GM19463 (cell line): ENCODE results near the gene LIME1.

Source experiments
- ATAC-seq: cut with Tn5 transposase; IDR thresholded peaks from one replicate; pipeline ENCODE4 v1.9.1; 2021; ENCODE audit warnings: mild to moderate bottlenecking, moderate library complexity; ENCODE audit not compliant: unreplicated experiment

The LIME1 gene, protein sequence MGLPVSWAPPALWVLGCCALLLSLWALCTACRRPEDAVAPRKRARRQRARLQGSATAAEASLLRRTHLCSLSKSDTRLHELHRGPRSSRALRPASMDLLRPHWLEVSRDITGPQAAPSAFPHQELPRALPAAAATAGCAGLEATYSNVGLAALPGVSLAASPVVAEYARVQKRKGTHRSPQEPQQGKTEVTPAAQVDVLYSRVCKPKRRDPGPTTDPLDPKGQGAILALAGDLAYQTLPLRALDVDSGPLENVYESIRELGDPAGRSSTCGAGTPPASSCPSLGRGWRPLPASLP

DNA sequence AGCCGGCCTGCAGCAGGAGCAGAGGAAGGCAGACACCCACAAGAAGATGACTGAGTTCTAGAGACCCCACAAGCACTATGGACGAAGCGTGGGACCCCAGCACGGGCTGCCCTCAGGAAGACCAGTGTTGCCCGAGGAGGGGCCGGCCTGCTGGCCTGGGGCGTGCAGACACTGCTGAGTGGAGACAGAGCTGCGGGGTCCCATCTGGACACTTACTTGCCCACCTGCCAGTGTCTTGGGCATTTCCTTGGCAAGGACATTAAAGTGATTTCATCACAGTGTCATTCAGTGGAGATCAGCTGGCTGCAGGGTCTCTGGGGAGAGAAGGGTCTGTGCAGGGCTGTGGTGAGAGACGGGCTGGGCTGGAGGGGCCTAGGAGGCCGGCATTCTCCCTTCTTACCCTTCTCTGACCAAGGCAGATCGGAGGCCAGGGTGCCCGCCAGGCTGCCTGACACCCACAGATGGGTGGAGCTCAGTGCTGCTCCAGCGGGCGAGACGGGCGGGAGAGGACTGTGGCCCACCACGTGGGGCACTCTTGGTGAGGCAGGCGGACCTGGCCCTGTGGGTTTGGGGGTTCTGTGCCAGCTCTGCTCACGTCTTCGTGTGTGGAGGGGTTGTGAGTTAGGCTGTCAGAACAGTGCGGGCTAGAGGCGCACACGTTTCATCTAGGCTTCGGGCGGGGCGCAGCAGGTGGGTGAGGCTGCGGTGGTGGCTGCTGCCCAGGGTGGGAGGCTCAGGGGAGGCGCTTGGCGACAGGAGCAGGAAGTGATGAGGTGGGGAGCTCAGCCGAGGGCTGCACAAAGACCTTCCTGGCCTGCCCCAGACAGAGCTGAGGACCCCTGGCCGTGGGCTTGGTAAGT, at the start of gene LIME1:
TSS of gene LIME1 (plus strand) at position 806 of the 860 bp plus-strand sequence. CDS start 886 bp downstream, outside the sequence.
- ATAC-seq = peak; percentile 26

DNA sequence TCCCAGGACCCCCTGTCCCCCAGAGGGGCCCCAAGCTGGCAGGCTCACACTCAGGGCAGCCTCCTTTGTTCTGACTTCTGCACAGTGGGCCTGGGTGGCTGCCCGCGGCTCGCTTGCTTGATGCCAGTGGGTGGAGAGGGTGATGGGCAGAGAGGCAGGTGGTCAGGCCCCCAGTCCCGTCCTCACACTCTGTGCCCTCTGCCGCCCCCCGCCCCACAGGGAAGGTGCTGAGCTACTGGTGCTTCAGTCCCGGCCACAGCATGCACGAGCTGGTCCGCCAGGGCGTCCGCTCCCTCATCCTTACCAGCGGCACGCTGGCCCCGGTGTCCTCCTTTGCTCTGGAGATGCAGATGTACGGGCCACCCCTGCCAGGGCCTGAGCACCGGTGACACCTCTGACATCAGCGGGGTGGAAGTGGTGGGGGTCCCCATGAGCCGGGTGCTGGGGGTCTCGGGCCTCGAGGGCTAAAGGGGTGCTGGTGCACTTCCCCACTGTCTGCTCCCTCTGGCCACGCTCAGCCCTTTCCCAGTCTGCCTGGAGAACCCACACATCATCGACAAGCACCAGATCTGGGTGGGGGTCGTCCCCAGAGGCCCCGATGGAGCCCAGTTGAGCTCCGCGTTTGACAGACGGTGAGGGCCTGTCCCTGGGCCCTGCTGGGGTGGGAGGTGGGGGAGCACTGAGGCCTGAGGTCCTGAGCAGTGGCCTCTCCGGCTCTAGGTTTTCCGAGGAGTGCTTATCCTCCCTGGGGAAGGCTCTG, 48.9 kb upstream of the LIME1 start:
- ATAC-seq = no peak

DNA sequence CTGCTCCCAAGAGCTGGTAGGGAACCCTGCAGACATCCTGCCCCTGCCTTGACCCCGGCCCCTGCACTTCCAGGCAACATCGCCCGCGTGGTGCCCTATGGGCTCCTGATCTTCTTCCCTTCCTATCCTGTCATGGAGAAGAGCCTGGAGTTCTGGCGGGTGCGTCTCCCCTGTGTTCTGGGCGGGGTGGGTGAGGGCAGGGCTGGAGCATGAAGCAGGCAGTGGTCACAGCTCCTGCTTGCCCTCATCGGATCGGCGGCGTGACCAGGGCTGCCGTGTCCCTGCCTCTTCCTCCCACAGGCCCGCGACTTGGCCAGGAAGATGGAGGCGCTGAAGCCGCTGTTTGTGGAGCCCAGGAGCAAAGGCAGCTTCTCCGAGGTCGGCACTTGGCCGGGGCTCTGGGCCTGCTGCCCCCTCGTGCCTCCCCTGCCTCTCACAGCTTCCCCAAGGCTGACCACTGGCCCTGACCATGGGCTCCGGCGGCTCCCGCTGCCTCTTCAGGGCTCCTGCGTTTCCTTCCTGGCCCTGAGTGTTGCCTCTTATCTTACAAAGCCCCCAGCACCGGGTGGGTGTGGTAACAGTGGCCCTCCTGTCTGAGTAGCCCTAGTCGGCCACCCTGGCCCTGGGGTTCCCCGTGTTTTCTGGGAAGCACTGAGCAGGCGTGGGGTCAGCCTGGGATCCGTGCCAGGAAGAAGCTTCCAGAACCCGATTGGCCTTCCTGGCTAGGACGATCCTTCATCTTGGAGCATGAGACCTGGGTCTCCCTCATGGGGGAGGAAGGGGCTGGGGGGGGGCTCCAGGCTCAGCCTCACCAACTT, 48.0 kb upstream of the LIME1 start:
- ATAC-seq = no peak

DNA sequence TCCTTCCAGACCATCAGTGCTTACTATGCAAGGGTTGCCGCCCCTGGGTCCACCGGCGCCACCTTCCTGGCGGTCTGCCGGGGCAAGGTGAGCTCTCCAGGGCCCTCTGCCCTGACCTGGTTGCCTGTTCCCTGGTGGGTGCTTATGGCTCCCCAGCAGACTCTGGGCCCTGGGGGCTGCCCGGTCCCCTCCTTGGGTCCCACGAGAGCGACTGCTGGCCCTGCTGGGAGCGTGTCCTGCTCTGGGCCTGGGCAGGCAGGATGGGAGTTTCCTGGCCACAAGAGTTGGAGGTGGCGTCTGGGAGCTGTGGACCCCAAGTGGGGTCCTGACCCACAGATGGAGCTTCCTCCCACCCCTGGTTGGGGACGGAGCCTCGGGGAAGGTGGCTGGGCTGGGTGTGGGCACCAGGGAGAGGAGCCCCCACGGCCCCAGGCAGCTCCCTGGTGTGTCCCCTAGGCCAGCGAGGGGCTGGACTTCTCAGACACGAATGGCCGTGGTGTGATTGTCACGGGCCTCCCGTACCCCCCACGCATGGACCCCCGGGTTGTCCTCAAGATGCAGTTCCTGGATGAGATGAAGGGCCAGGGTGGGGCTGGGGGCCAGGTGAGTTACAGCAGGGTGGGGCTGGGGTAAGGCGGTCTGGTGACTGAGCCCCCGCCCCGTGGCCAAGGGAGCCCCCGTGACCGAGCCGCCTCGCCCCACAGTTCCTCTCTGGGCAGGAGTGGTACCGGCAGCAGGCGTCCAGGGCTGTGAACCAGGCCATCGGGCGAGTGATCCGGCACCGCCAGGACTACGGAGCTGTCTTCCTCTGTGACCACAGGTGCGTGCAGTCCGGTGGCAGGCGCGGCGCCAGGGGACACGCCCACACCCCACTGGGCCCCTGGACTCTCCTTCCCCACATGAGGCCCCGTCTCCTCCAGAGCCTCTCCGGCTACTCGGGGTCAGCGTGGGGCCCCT, 47.1 kb upstream of the LIME1 start:
- no peak for ATAC-seq

DNA sequence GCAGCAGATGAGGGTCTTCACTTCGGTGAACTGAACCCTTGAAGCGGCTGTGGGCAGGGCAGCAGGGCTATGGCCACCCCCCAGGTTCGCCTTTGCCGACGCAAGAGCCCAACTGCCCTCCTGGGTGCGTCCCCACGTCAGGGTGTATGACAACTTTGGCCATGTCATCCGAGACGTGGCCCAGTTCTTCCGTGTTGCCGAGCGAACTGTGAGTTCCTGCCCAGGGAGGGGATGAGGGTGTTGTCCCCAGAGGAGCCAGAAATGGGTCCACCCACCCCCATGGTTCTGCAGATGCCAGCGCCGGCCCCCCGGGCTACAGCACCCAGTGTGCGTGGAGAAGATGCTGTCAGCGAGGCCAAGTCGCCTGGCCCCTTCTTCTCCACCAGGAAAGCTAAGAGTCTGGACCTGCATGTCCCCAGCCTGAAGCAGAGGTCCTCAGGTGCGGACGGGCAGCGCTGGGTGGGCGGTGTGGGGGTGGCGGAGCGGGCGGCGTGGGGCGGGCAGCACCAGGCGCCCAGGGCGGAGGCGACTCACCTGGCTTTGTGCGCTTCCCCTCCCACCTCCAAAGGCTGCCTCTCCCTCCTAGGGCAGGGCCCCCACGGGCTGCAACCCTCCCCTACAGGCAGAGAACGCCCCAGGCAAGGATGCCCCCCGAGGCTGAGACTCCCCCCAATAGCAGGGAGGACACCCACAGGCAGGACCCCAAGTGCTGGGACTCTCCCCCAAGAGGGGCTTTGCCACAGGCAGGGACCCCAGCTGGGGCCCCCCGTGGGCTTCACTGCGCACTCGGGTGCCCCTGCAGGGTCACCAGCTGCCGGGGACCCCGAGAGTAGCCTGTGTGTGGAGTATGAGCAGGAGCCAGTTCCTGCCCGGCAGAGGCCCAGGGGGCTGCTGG, 46.2 kb upstream of the LIME1 start:
- no peak for ATAC-seq

DNA sequence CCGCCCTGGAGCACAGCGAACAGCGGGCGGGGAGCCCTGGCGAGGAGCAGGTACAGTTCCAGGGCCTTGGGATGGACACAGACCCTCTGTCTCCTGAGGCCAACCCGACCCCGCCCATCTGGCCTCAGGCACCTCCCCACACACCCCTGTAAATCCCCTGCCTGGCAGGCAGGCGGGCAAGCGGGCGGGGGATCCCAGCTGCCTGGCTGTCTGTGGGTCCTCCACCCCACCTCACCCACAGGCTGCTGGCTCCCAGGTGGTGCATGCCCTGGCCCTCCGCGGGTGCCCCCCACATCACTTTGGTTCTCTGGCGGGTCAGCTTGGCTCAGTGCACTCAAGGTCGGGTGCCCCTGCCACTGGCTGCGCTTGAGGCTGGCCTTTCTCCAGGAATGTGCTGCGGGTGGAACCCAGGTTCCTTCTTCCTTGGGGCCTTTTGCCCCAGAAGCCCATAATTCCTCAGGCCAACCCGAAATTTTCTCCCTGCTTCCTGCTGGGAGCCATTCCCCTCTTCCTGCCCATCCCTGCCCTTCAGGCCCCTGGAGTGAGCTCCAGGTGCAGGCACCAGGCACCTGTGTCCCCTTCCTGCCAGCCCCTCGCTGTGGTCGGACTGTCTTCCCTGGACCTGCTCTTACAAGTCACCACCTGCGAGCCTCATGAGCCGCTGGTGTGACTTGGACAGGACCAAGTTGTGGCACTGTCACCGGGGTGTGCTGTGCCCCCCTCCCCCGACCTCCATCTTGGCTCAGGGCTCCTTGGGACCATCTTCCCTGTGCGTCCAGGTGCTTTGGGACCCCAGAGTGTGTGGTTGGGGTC, 45.4 kb upstream of the LIME1 start:
- no peak for ATAC-seq

DNA sequence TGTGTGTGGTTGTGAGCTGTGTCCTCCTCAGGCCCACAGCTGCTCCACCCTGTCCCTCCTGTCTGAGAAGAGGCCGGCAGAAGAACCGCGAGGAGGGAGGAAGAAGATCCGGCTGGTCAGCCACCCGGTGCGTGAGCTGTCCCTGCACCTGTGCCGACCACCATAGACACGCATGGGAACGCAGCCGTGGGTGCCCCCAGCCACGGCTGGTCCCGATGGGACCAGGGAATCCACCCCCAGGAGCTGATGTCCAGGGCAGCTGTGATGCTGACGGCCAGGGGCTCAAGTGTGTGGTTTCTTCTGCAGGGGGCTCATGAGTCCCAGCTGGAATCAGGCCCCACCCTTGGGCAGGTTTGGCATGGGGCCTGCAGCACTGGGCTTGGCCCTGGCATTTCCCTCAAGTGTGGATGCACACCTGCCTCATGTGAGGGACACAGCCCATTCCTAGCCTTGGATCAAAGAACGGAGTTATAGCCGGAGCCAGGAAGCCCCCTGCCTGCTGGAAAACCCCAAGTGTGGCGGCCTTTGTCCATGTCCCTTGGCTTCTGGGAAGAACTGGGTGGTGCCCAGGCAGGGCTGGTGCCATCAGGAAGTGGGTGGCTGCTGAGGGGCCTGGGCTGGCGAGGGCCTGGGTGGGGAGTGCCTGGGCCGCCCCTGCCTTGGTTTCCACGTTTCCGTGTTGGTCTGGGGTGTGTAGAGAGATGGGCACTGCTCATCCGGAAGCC, 44.6 kb upstream of the LIME1 start:
- ATAC-seq = no peak

DNA sequence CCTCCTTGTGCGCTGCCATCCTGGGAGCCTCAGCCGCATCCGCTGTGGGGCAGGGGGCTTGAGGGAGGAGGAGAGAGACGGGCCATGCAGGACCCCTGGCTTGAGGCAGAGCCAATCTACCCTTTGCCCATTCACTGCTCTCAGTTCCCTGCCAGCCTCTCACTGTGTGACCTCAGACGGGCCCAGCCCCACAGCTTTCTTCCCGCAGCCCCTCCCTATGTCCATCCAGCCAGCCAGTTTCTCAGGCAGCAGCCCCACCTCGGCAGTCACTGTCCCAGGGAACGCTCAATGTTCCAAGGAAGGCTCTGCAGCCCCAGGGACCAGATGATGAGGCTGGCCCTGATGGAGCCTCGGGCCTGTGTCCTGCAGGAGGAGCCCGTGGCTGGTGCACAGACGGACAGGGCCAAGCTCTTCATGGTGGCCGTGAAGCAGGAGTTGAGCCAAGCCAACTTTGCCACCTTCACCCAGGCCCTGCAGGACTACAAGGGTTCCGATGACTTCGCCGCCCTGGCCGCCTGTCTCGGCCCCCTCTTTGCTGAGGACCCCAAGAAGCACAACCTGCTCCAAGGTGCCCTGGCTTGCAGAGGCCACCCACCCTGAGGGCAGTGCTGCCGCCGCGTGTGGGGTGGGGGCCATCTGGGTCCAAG, 43.9 kb upstream of the LIME1 start:
- ATAC-seq = no peak

DNA sequence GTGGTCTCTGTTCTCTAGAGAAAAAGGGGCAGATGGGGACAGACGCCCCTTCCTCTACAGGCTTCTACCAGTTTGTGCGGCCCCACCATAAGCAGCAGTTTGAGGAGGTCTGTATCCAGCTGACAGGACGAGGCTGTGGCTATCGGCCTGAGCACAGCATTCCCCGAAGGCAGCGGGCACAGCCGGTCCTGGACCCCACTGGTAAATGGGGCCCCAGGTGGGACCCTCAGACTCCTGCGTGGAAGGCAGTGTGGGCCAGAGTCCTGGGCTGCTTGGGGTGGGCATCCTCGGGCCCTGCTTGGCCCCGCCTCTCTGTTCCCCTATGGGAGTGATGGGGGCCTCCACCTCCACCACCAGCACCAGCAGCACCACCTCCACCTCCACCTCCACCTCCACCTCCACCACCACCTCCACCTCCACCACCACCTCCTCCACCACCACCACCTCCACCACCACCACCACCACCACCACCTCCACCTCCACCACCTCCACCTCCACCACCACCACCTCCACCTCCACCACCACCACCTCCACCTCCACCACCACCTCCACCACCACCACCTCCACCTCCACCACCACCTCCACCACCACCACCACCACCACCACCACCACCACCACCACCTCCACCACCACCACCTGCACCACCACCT, 43.3 kb upstream of the LIME1 start:
- ATAC-seq = no peak

DNA sequence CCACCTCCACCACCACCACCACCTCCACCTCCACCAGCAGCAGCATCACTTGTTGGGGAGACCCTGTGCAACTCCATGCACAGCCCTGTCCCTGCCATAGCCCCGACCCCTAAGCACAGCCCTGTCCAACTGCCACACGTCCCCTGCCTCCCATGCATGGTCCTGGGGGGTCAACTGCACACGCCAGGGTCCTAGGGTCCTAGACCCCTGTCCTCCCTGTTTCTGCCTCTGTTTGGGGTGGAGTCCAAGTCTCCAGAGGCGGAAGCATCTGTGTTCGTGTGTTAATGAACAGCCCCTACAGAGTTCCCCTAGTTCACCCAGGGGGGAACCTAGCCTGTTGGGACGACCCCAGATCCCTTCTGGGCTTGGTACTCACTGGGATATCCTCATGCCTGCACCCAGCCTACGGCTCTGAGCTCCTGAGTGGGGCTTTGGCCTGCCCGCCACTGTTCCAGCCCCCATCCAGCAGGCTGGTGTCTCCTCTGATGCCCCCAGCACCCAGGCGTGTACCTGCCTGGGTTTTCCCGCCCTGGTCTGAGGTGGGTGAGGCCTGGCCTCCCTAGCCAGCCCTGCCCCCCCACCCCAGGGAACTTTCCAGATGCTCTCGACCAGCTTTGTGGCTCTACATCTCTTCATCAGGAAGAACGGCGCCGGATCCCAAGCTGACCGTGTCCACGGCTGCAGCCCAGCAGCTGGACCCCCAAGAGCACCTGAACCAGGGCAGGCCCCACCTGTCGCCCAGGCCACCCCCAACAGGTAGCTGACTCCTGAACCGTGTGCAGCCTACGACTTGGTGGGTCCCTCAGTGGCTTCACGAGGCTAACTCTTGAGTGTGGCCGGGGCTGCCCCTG, 42.5 kb upstream of the LIME1 start:
- no peak for ATAC-seq

DNA sequence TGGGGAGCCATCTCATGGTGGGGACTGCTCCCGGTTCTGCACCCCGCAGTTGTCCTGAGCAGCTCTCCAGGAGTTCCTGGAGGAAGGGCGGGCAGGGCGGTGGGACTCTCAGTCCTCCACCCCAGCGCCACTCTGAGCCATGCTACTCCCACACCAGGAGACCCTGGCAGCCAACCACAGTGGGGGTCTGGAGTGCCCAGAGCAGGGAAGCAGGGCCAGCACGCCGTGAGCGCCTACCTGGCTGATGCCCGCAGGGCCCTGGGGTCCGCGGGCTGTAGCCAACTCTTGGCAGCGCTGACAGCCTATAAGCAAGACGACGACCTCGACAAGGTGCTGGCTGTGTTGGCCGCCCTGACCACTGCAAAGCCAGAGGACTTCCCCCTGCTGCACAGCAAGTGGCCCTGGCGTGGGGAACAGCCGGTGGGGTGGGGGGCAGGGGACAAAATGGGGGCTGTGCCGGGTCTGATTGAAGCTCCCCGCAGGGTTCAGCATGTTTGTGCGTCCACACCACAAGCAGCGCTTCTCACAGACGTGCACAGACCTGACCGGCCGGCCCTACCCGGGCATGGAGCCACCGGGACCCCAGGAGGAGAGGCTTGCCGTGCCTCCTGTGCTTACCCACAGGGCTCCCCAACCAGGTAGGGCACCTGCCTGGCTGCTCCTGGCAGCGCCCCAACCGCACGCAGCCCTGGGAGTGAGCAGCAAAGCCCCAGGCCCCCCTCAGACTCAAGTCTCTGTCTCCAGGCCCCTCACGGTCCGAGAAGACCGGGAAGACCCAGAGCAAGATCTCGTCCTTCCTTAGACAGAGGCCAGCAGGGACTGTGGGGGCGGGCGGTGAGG, 41.7 kb upstream of the LIME1 start:
- no peak for ATAC-seq

DNA sequence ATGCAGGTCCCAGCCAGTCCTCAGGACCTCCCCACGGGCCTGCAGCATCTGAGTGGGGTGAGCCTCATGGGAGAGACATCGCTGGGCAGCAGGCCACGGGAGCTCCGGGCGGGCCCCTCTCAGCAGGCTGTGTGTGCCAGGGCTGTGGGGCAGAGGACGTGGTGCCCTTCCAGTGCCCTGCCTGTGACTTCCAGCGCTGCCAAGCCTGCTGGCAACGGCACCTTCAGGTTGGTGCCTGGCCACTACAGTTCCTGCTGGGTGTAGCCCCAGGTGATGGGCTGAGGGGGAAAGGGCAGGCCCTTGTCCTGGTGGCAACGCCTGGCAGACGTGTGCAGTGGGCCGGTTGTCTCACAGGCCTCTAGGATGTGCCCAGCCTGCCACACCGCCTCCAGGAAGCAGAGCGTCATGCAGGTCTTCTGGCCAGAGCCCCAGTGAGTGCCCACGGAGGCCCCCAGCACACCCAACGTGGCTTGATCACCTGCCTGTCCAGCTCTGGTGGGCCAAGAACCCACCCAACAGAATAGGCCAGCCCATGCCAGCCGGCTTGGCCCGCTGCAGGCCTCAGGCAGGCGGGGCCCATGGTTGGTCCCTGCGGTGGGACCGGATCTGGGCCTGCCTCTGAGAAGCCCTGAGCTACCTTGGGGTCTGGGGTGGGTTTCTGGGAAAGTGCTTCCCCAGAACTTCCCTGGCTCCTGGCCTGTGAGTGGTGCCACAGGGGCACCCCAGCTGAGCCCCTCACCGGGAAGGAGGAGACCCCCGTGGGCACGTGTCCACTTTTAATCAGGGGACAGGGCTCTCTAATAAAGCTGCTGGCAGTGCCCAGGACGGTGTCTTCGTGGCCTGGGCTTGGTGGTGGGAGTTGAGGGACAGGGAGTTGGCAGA, 40.8 kb upstream of the LIME1 start:
- ATAC-seq = no peak

DNA sequence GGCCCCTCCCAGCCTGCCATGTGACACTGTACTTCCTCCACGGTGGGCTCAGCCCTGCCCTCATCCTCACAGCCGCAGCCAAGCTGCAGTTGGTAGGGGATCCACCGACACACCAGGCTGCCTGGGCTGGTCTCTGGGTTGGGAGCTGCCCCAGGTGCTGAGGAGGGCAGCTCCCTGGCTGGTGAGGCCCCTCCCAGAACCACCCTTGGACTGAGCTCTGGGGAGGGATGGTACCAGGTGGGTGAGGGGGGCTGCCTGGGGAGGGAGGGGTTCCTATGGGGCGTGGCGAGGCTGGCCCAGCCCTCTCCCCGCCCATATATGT, 40.2 kb upstream of the LIME1 start:
- ATAC-seq = no peak
